Ovary (tissue), 3 donors: Measurements from ENCODE around the gene CASP10.

Experiments used
- EP300 ChIP-seq: sonication (generic); formaldehyde crosslinking; IDR thresholded peaks from one replicate; pipeline ENCODE4 v1.6.1; 2017; ENCODE audit warnings: antibody characterized with exemption
- TF ChIP-seq, protein P1 (sequence below), 3 donors: fragments of 450-650 bp in 2 of 3; fragments of 200-600 bp in 1 of 3; IDR thresholded peaks; one replicate each; pipeline versions ENCODE4 v1.5.1 to v1.8.0; 2016 to 2022; ENCODE audit warnings: antibody characterized with exemption in 3 of 3, mild to moderate bottlenecking in 1 of 3
- donor health status: DM: no; HTN: no; CAD: no.

DNA sequence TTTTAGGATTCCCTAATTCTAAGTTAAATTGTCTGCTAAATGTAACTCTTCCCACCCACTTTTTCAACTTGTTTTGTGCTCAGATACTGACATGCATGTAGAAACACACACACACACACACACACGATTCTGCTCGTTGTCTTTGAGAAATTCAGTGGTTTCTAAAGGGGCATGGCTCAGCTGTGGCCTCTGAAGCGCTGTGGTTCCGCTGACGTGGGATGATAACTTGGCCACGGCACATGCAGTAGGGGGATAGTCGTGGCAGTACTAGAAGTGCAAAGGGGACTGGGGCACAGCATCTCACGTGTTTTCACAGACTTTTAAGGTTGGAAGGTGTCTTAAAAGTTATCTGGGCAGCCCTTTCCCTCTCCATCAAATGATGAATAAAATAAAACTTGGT is 18.4 kb downstream of the CASP10 start:
- TF ChIP-seq, protein P1, sequence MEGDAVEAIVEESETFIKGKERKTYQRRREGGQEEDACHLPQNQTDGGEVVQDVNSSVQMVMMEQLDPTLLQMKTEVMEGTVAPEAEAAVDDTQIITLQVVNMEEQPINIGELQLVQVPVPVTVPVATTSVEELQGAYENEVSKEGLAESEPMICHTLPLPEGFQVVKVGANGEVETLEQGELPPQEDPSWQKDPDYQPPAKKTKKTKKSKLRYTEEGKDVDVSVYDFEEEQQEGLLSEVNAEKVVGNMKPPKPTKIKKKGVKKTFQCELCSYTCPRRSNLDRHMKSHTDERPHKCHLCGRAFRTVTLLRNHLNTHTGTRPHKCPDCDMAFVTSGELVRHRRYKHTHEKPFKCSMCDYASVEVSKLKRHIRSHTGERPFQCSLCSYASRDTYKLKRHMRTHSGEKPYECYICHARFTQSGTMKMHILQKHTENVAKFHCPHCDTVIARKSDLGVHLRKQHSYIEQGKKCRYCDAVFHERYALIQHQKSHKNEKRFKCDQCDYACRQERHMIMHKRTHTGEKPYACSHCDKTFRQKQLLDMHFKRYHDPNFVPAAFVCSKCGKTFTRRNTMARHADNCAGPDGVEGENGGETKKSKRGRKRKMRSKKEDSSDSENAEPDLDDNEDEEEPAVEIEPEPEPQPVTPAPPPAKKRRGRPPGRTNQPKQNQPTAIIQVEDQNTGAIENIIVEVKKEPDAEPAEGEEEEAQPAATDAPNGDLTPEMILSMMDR (IDR thresholded peaks at IDR 0.05) = no peak
- TF ChIP-seq EP300 = no peak
